ENCODE data around the gene BMPER.

BMPER gene

DNA sequence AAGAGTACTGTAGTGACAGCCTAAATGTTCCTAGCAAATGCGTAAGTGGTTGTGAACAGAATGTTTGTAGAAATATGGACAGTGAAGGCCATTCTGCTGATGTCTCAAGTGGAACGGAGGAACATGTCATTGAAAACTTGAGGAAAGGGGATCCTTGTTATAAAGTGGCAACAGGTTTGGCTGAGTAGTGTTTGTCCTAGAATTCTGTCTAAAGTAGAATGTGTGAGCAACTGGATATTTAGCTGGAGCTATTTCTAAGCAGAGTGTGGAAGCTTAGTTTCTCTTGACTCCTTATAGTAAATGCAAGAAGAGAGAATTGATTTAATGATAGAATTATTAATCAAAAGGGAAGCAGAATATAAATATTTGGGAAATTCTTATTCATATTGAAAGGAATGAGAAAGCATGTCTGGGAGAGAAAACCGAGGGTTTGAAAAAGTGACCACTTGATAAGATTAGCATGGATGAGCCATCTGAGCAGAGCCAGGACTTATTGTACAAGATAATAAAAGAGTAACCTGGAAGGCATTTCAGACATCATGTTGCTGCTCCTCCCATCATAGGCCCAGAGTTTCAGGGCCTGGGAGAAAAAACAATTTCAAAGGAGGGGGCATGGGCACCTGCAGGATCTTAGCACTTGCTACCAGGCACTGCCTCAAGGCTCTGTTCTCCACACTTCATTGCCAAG lies 276.1 kb downstream of the BMPER start:
- no peak for DNase-seq (ENCODE audit: low read depth)

DNA sequence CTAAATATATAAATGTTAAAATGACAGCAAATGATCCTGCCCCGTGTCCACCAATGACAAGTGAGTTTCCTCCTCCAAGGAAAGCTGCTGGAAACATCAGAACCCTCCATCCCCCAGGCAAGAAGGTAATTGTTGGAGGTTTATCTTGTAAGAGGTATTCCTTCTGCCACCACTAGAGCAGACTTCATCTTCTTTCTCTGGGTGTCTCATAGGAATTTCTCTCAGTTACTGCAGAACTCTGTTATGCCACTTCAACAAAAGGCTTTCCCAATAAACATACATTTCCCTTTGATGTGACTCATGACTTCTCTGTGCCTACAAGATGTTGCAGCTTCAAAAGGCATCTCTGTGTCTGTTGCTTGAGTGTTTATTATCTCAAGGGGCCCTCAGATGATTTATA lies 279.1 kb downstream of the BMPER start:
- peak; percentile 32 for DNase-seq (ENCODE audit: low read depth)

DNA sequence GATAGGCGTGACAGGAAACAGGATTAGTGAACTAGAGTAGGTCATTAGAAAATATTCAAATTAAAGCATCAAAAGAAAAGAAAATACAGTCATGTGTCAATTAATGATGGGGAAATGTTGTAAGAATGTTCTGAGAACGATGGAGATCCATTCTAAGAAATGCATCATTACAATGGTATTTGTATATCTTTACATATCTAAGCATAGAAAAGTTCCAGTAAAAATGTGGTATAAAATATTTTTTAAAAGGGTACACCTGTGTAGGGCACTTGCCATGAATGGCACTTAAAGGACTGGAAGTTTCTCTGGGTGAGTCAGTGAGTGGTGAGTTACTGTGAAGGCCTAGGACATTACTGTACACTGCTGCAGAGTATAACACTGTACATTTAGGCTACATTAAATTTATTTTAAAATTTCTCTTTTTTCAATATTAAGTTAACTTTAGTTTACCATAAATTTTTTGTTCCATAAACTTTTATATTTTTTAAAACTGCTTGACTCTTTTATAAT lies 282.5 kb downstream of the BMPER start:
- peak; percentile 26 for DNase-seq (ENCODE audit: low read depth)

DNA sequence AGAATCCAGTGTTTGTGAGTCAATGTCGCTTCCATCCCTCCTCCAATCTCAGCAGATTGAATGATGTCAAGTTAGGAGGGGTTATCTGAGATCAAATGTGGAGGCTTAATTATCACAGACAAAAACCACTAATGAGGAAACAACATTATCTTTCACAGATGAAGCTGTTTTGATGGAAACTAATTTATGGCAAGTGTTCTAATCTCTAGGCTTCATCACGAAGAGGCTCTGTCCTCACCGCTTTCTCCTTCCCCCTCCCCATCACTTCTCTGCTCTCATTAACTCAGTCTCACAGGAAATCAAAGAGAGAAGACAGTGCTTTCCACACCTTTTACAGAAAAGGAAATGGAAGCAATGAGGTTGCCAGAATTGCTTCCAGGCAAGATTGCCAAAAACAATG lies 283.7 kb downstream of the BMPER start:
- no peak for DNase-seq (ENCODE audit: low read depth)

DNA sequence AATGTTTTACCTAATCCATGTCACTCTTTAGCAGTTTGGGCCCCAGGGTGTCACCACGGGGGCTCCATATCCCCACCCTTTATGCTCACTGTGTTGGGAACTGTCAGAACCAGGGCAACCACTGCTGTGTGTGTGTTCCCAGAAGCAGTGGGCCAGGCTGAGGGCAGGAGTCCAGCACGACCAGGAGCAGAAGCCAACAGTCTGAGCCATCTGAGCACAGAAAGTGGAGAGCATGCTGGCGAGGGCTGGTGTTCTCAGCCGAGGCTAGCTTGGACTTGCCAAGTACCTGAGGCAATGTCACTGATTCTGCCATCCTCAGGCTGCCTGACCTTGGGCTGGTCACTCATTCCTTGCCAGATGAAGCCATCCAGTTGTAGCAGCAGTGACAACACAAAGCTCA lies 285.0 kb downstream of the BMPER start:
- no peak for DNase-seq (ENCODE audit: low read depth)

DNA sequence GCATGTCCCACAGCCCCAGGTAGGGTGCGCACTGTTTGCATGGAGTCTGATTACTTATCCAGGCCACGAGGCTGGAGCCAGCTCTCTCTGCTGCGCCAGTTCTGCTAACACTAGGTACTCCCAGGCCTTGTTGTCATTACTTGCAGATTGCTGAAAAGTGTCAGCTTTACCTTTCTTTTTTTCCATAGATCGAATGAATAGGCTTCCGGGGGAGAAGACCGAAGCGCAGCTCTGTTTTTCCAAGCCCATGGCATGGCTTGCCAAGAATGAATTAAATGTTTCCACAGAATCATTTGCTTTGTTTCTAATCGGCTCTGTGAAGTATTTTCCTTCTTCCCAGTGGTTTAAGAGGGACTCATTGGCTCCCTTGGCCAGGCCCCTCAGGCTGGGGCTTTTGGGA lies 285.8 kb downstream of the BMPER start:
- DNase-seq (ENCODE audit: low read depth): no peak

DNA sequence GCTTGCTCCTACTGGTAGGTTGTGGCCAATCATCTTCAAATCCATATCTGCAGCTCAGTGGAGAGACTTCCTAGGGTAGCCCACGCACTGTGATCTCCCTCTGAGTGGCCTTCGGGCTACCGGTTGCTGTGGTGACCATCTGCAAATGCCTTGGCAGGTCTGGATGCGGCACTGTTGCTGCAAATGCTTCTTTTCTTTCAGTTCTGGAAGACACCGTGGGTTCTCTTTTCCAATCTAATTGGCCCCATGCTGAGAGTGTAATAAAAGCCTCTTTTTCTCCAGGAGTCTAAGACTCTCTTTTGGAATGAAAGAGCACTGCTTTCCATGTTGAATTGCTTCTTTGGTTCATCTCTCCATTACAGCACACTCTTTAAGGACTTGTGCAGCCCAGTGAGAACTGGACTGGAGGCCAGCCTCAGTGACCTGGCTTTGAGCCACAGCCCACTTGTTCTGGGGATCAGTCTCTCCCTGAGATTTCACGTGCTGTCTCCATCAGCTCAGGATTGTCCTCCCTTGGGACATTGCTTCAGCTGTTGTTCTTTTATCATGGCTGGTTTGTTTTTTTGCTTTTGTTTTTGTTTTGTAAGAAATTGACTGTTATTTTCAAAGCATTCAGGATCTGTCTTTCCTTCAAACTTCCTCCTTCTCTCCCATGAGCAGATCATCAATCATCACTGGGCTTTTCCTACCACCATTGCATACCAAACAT lies 286.6 kb downstream of the BMPER start:
- DNase-seq (ENCODE audit: low read depth): no peak

DNA sequence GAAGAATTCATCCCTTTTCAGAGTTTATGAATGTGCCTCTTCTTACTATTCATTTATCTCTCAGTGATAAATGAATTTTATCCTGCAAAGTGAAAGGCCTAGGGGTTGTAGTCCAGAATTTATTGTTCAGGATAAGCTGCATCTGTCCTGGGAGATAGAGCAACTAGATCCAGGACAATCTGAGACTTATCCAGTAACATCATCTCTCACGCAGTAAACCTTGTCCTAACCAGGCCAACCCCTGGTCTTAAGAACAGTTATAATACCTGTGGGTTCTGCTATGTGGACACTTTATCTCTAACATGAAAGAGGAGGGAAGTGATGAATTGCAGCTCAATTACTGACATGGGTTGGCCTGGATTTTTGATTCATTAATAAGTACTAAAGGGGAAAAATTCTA lies 287.6 kb downstream of the BMPER start:
- no peak for DNase-seq (ENCODE audit: low read depth)

DNA sequence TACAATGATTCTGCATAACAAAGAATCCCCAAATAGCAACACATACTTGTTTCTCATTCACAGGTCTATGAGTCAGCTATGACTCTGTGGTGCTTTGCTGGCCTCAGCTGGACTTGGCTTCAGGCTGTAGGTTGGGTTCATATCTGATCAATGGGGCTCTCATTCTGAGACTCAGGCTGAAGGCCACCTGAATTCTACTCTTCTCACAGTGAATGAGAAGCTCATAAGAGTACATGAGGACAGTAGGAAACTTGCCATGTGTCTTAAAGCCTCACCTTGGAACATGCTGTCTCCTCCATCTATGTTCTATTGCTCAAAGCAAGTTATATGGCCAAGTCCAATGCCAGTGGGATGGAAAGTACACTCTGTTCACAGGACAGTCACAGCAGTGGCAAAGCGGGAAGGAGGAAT lies 292.9 kb downstream of the BMPER start:
- DNase-seq (ENCODE audit: low read depth): no peak

All from EH (cell line).